NCI-H774 (cell line): ENCODE results near the gene MMP24.
"Not testable (repeated sequence)": the region's sequence is repeated elsewhere in the genome, so short reads cannot be mapped to it uniquely, and the experiment has no call there.

Source experiments
- DNase-seq: peaks from one replicate; lab custom pipeline; 2025; lab: John Stamatoyannopoulos, UW

Gene MMP24

DNA sequence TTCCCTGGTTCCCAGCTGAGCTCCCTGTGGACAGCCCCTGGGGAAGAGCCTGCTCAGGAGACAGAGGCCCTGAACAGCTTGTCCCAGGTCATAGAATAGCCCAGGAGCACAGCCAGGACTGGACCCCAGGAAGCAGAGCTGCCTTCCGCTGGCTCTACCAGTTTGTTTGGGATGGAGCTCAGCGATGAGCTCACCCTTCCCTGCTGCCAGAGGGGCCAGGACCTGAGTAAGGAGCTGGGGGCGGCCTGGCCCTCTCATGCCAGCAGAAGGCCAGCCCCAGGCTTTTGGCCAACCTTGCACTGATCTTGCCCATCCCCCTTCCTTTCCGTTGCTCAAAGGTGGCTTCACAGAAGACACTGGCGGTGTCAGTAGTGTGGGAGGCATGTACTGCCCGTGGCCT, 33.9 kb downstream of the MMP24 start:
- DNase-seq: no peak

- DNase-seq: not testable (repeated sequence)
Observed at GRCh38 chr20:35262321-35262720, 35.8 kb downstream of the MMP24 start.

DNA sequence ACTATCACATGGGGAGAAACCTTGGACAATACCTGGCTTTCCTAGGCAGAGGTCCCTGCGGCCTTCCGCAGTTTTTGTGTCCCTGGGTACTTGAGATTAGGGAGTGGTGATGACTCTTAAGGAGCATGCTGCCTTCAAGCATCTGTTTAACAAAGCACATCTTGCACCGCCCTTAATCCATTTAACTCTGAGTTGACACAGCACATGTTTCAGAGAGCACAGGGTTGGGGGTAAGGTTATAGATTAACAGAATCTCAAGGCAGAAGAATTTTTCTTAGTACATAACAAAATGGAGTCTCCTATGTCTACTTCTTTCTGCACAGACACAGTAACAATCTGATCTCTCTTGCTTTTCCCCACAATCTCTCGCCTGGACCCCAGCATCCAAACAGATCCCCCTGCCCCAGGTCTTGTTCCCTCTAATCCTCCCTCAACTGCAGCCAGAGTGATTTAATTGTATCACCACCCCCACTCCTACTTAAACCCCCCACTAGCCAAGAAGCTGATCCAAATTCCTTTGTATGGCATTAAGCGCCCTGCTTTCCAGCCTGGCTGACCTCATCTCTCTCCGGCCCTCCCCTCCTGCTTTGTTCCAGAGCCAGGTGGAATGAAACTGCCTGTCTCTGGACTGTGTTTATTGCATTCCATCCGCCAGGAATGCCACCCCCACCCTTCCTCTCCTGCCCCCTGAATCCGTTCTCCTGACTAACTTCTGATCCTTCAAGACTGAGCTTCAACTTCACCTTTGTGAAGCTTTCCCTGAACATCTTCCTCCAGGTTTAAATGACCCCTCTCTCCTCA, 36.4 kb downstream of the MMP24 start:
- DNase-seq: not testable (repeated sequence)

GRCh38 chr20:35263532-35264341, 37.2 kb downstream of the MMP24 start:
- no peak for DNase-seq

DNA sequence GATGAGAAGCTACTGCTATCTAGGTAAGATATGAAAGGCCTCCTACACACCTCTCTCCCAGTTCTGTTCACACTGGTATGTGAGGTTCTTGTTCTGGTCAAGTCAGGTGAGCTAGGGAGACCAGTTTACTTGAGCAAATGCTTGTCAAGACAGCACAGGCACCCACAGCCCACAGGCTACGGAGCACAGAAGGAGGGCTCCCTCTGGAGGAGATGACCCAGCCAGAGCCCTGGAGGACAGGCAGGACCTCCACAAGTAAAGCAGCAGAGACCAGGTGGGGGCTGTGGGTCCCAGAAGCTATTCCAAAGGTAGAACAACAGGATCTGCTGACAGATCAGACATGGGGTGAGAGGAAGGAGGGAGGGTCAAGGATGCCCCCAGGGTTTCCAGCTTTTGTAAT, 38.3 kb downstream of the MMP24 start:
- no peak for DNase-seq

- no peak for DNase-seq
Observed at GRCh38 chr20:35267092-35267491, 40.6 kb downstream of the MMP24 start.

- DNase-seq: no peak
Observed at GRCh38 chr20:35269055-35269781, 42.7 kb downstream of the MMP24 start.

- no peak for DNase-seq
Observed at GRCh38 chr20:35270021-35270902, 43.8 kb downstream of the MMP24 start.

GRCh38 chr20:35271073-35271882, 44.8 kb downstream of the MMP24 start:
- DNase-seq: no peak

GRCh38 chr20:35271904-35272303, 45.4 kb downstream of the MMP24 start:
- no peak for DNase-seq

DNA sequence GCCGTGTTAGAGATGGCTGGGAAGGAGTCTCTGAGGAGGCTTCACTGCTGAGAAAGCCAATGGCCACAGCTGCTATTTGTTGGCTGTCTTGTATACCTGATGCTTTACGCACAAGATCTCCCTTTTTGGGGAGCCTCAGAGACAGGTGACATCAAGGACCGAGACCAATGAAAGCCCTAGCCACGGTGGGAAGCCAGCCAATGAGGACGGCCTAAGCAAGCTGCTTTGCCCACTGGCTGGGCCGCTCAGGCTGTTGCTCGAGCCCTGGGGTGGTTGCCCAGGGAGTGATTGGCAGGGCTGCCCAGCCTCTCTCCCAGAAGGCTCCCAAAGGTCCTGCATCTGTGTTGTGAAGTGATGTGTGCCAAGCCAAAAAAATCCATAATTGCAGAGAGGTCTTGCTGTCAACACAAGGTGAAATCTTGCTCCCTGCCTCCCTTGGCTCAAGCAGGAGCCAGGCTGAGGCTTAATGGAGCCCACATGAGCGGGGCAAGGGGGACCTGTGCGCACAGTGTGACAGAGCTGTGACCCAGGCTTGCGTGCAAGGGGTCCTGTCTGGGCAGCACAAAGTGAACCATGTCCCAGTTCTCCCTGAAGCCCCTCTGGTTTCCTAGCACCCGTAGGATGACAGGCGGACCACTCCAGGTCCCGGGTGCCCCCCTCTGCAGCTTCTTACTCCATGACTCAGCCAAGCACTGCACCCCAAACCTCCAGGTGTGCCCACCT, 47.1 kb downstream of the MMP24 start:
- DNase-seq: no peak

DNA sequence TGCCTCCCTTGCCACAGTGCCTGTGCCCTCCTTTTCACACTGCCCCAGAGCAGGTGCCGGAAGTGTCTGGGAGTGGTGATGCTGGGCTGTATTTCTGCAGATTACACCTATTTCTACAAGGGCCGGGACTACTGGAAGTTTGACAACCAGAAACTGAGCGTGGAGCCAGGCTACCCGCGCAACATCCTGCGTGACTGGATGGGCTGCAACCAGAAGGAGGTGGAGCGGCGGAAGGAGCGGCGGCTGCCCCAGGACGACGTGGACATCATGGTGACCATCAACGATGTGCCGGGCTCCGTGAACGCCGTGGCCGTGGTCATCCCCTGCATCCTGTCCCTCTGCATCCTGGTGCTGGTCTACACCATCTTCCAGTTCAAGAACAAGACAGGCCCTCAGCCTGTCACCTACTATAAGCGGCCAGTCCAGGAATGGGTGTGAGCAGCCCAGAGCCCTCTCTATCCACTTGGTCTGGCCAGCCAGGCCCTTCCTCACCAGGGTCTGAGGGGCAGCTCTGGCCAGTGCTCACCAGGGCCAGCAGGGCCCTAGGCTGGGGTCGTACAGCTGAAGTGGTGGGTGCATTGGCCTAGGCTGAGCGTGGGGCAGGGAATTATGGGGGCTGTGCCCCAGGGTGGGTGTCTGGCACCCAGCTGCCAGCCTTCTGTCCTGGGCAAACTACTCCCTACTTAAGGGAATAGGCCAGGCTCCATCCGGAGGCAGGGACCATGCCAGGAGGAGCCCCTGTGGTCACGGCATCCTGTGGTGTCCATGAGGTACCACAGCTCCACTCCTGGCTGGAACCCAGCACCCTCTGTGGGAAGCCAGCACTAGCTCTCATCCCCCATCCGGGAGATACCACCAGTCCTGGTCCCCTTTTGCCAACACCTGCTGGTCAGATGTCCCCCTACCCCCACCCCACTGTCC, 47.9 kb downstream of the MMP24 start:
- DNase-seq: no peak

DNA sequence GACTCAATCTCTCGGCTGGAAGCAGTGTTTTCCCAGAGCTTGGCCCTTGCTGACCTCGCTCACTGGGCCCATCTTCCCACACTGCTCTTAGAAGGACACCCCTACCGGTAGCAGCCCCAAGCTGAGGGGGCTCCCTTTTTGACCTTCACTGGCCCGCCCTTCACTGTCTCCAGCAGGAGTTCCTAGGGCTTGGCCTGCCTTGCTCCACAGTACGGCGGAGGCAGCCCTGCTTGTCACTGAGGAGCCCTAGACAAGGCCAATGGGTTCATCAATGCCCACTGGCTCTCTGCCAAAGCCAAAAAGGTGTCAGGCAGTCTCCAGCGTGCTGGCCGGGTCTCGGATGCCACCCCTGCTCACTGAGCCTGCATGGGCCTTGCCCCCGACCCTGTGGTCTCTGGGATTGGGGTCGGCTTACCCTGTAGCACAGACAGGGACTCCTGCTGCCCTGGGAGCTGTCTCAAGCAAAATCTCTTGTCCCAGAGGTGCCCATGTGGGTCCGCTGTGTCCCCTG, 49.3 kb downstream of the MMP24 start:
- DNase-seq: no peak

DNA sequence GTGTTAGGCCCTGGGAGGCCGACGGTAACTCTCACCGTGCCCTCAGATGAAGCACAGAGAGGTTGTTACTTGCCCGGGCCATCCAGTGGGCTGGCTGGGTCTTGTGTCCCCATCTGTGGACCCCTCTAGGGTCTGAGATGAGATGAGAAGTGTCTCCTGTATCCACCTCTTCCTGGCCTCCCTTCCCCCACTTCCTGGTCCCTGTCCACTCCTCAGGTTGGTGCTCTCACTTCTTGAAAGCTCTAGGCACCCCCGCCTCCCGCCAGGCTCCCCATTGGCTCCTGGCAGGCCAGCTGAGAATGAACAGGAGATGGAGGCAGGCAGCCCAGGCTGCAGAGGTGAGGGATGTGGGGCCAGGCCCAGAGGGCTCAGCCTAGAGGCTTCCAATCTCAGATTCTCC, 49.9 kb downstream of the MMP24 start:
- DNase-seq: no peak

DNA sequence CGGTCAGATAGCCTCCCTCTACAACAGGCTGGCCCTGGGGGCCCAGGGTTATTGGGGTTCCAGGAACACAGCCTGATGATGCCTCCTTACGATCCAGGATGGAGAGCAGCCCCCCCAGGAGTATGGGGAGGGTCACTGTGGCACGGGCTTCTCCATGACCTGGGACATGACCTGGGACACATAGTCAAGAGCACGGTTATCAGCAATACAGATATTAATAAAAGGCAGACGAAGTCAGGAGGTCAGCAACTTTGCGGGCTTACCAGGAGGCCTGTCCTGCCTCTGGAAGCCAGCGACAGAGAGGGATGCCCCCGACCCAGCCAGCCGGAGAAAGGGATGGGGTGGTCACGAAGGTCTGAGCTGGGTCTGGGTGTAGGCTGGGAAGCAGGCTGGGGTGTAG, 50.6 kb downstream of the MMP24 start:
- DNase-seq: no peak

DNA sequence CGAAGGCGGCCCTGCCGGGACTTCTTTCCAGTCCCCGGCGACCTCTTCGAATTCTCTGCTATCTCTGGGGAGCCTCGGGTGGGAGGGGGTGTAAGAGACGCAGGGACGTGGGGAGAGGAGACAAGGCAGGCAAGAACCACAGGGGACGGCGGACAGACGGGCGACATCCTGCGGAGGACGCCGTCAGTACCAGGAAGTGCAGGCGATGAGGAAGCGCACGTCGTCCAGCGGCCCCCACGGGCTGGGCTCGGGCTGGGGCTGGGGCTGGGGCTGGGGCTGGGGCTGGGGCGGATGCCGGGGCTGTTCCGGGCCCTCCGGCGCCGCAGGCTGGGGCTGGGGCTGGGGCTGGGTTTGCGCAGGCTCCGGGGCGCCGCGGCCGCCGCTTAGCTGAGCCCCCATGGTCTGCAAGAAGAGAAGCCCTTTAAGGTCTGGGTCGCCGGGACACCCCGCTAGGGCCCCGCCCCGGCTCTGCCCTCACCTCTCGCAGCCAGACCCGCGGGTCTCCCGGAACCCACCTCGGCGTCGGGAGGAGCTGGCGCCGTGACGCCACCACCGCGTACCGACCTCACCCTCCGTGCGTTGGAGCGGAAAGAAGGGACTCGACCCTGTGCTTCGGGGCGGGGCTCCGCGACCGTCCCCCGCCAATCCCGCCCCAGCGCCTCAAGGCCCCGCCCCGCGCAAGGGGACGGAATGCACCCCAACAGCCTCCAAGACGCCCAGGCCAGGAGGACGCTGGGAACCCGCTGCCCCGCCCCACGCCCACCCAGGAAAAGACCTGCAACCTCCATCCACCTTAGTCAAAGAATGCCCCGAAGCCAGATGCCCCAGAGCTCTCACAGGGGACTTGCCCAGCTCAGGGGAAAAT, 51.3 kb downstream of the MMP24 start, which contains the start of gene MMP24OS:
Gene MMP24OS, minus strand, starts transcription at position 592 of the 865 bp plus-strand sequence. Its CDS starts 193 bp downstream, at position 399.
- DNase-seq: peak; percentile 84

DNA sequence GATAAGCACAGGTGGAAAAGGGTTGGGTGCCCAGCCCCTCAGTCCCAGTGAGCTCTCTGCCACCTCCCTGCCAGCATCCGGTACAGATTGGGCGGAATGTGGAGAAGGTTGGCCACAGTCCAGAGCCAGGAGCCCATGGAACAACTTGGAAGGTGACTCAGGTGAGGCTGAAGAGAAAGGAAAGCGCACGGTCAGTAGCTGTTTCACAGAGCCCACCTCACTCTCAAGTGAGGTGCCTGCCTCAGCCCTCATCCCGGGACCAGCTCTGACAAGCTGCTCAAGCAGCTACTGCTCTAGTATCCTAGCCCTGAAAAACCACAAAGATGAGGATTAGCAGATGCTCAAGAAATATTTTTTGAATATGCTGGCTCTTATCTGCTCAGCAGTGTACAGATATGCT, 52.5 kb downstream of the MMP24 start:
- DNase-seq: no peak
